ENCODE results near the gene PPP2R2D.

DNA sequence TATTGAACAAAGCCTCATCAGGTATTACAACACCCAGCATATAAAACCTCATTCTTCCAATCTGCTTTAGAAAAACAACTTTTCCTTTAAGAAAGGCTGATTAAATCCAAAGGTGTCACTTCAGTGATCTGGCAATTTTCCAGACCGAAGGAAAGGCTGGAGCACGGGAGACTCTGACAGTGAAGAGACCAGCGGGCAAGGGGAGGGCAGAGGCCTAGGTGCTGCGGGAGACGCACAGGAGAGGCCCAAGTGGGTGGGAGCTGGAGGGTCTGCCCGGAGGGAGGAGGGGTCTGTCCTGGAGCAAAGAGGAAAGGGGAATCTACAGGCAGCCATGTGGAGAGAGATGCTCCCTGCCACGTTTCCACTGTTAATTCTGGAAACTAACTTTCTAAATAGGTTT, 24.3 kb upstream of the PPP2R2D start:
- TF ChIP-seq POLR2A (IDR thresholded peaks at IDR 0.05), result no peak
- TF ChIP-seq, protein P1, sequence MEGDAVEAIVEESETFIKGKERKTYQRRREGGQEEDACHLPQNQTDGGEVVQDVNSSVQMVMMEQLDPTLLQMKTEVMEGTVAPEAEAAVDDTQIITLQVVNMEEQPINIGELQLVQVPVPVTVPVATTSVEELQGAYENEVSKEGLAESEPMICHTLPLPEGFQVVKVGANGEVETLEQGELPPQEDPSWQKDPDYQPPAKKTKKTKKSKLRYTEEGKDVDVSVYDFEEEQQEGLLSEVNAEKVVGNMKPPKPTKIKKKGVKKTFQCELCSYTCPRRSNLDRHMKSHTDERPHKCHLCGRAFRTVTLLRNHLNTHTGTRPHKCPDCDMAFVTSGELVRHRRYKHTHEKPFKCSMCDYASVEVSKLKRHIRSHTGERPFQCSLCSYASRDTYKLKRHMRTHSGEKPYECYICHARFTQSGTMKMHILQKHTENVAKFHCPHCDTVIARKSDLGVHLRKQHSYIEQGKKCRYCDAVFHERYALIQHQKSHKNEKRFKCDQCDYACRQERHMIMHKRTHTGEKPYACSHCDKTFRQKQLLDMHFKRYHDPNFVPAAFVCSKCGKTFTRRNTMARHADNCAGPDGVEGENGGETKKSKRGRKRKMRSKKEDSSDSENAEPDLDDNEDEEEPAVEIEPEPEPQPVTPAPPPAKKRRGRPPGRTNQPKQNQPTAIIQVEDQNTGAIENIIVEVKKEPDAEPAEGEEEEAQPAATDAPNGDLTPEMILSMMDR (IDR thresholded peaks at IDR 0.05), result no peak
